K562 (cell line): ENCODE data around the gene SCGB3A2. TPM values are rescaled to one million over a fixed set of nuclear protein-coding genes. Genes with fewer than 3 reads are reported as not detected.
A peak's percentile ranks its signal among the peaks of the same experiment; 100 is the strongest.

Experiments used
- ATAC-seq: fragments of 200-7000 bp; cut with Tn5 transposase; 3 replicates; pipeline ENCODE4 v1.9.1; 2020; ENCODE audit warnings: moderate library complexity
- BruUV-seq: library from RNA; stranded (reverse); fragments of 400-500 nt; replicated peaks from 2 replicates; lab custom pipeline; 2021; lab: Mats Ljungman, UMichigan
- CTCF ChIA-PET: fragments of 300-600 bp; formaldehyde crosslinking; extraction: SDS; loops from one replicate; lab custom pipeline; 2021; ENCODE audit warnings: low intra/inter-chr PET ratio; lab: Yijun Ruan, JAX
- POLR2A ChIA-PET: fragments of 300-600, 350-650 bp; sonication (Branson Sonifier 250); formaldehyde crosslinking; extraction: SDS; loops from one replicate; lab custom pipeline; 2021; ENCODE audit warnings: antibody characterized with exemption, inconsistent platforms; lab: Yijun Ruan, JAX
- DNase-seq, 4 experiments: peaks; one replicate each; pipeline versions ENCODE4 v3.0.0 to v3.0.0-alpha.2; 2011 to 2018; ENCODE audit warnings: low spot score in 3 of 4, mixed read lengths in 3 of 4; ENCODE audit errors: extremely low read depth in 1 of 4
- FAIRE-seq: peaks from 2 replicates; lab custom pipeline; 2011; peaks lifted over from hg19 to GRCh38; lab: Jason Lieb, UNC
- H2AFZ ChIP-seq: 2 replicates; pipeline ENCODE4 v1.6.0; 2011; ENCODE audit warnings: low read depth, low read length, control low read depth, inconsistent platforms
- H3K27ac ChIP-seq: fragments of 200-600 bp; 3 replicates; pipeline ENCODE4 v1.8.0; 2011; ENCODE audit warnings: low read depth, mild to moderate bottlenecking, control low read depth, inconsistent platforms, low read length, moderate library complexity, mixed read lengths; ENCODE audit errors: extremely low read depth
- H3K27me3 ChIP-seq, 2 experiments: fragments of 300-600 bp in 1 of 2; 2 replicates in 1 of 2; 3 replicates in 1 of 2; pipeline versions ENCODE4 v1.6.0 to v1.8.0; 2011; ENCODE audit warnings: inconsistent platforms in 2 of 2, low read length in 2 of 2, mild to moderate bottlenecking in 1 of 2, mixed read lengths in 1 of 2, moderate library complexity in 1 of 2; ENCODE audit not compliant: control insufficient read depth in 2 of 2, insufficient read depth in 2 of 2
- H3K36me3 ChIP-seq: fragments of 300-600 bp; 3 replicates; pipeline ENCODE4 v1.8.0; 2011; ENCODE audit warnings: mild to moderate bottlenecking, low read length, inconsistent platforms; ENCODE audit not compliant: control insufficient read depth, insufficient read depth
- H3K4me1 ChIP-seq, 2 experiments: fragments of 200-600 bp in 1 of 2; replicated peaks in 1 of 2; 2 replicates in 1 of 2; 3 replicates in 1 of 2; pipeline versions ENCODE4 v1.5.1 to v1.8.0; 2011; ENCODE audit warnings: inconsistent platforms in 2 of 2, low read length in 2 of 2, mild to moderate bottlenecking in 1 of 2, mixed read lengths in 1 of 2, moderate library complexity in 1 of 2; ENCODE audit not compliant: control insufficient read depth in 2 of 2, insufficient read depth in 2 of 2
- H3K4me2 ChIP-seq: 2 replicates; pipeline ENCODE4 v1.6.1; 2011; ENCODE audit warnings: low read length, control low read depth, inconsistent platforms, mixed read lengths; ENCODE audit not compliant: insufficient read depth
- H3K4me3 ChIP-seq: fragments of 200-600 bp; sonication (generic), shearing (Covaris generic); 2 replicates; pipeline ENCODE4 v1.5.1; 2016; ENCODE audit warnings: control low read depth, inconsistent platforms
- H3K79me2 ChIP-seq: fragments of 200-600 bp; 3 replicates; pipeline ENCODE4 v1.8.0; 2011; ENCODE audit warnings: low read length, inconsistent platforms; ENCODE audit not compliant: control insufficient read depth, insufficient read depth
- H3K9ac ChIP-seq, 2 experiments: 2 replicates each; pipeline versions ENCODE4 v1.6.0 to v1.6.1; 2011; ENCODE audit warnings: low read depth in 2 of 2, low read length in 2 of 2, control low read depth in 1 of 2, inconsistent platforms in 1 of 2, mild to moderate bottlenecking in 1 of 2, mixed read lengths in 1 of 2; ENCODE audit not compliant: insufficient read depth in 1 of 2
- H3K9me1 ChIP-seq: one replicate; pipeline ENCODE4 v1.6.0; 2011; ENCODE audit warnings: inconsistent platforms, mild to moderate bottlenecking, low read length, moderate library complexity; ENCODE audit not compliant: control insufficient read depth, insufficient read depth
- H3K9me3 ChIP-seq: replicated peaks from 2 replicates; pipeline ENCODE4 v1.5.1; 2011; ENCODE audit warnings: low read depth, low read length, inconsistent platforms; ENCODE audit not compliant: control insufficient read depth, insufficient read depth
- H4K20me1 ChIP-seq: replicated peaks from 2 replicates; pipeline ENCODE4 v1.6.1; 2011; ENCODE audit warnings: low read length, inconsistent platforms, mixed read lengths; ENCODE audit not compliant: control insufficient read depth, insufficient read depth
- ATF4 ChIP-seq: fragments of 450-650 bp; formaldehyde crosslinking; IDR thresholded peaks from 2 replicates; pipeline ENCODE4 v1.4.0; 2022; ENCODE audit warnings: mild to moderate bottlenecking, moderate library complexity
- CREB1 ChIP-seq, 2 experiments: sonication (generic) in 1 of 2; formaldehyde crosslinking in 1 of 2; IDR thresholded peaks; 2 replicates each; pipeline versions ENCODE4 v1.6.1 to v1.8.0; 2012 to 2022; ENCODE audit warnings: inconsistent platforms in 1 of 2, mild to moderate bottlenecking in 1 of 2, missing genetic modification reagents in 1 of 2, moderate library complexity in 1 of 2
- CTCF ChIP-seq, 3 experiments: IDR thresholded peaks in 2 of 3; conservative IDR thresholded peaks in 1 of 3; 2 replicates each; pipeline ENCODE4 v1.5.1; 2011 to 2012; ENCODE audit warnings: low read length in 3 of 3, mild to moderate bottlenecking in 3 of 3, control low read depth in 2 of 3, improper control_type of control experiment in 1 of 3, inconsistent platforms in 1 of 3, low read depth in 1 of 3, mixed read lengths in 1 of 3, moderate library complexity in 1 of 3; ENCODE audit not compliant: insufficient read depth in 2 of 3
- ELF2 ChIP-seq: fragments of 250-450 bp; sonication (Bioruptor Pico); IDR thresholded peaks from 2 replicates; pipeline ENCODE4 v1.5.0; 2021; ENCODE audit warnings: mild to moderate bottlenecking
- NFYB ChIP-seq: IDR thresholded peaks from 2 replicates; pipeline ENCODE4 v1.6.1; 2011; ENCODE audit warnings: mild to moderate bottlenecking, moderate library complexity; ENCODE audit not compliant: insufficient read length; ENCODE audit errors: extremely low read depth
- TFAP4 ChIP-seq: sonication (generic); formaldehyde crosslinking; IDR thresholded peaks from 2 replicates; pipeline ENCODE4 v1.8.0; 2022; ENCODE audit warnings: missing genetic modification reagents, mild to moderate bottlenecking, moderate library complexity, borderline replicate concordance
- THRA ChIP-seq: fragments of 450-650 bp; IDR thresholded peaks from 2 replicates; pipeline ENCODE4 v1.6.1; 2017; ENCODE audit warnings: mild to moderate bottlenecking, moderate library complexity
- TRIM24 ChIP-seq, 2 experiments: fragments of 450-650 bp; IDR thresholded peaks; 2 replicates each; pipeline ENCODE4 v1.6.1; 2016
- TRIM28 ChIP-seq: fragments of 450-650 bp; IDR thresholded peaks from 2 replicates; pipeline ENCODE4 v1.6.1; 2017
- USF1 ChIP-seq: sonication (generic); formaldehyde crosslinking; IDR thresholded peaks from 2 replicates; pipeline ENCODE4 v1.9.0; 2022; ENCODE audit warnings: mild to moderate bottlenecking, missing genetic modification reagents
- ZC3H8 ChIP-seq: fragments of 450-650 bp; IDR thresholded peaks from 2 replicates; pipeline ENCODE4 v1.6.1; 2017
- ZNF609 ChIP-seq: sonication (generic); formaldehyde crosslinking; IDR thresholded peaks from 2 replicates; pipeline ENCODE4 v1.8.1; 2023; ENCODE audit warnings: missing genetic modification reagents, mild to moderate bottlenecking, borderline replicate concordance
- in situ Hi-C: fragments of 300-500 bp; cut with MboI; formaldehyde crosslinking; loops from 4 replicates; pipeline ENCODE4 v1.15.0; 2018; ENCODE audit warnings: inconsistent platforms, mixed read lengths
- intact Hi-C: fragments of 100-400 bp; cut with micrococcal nuclease; formaldehyde crosslinking; loops from 2 replicates; pipeline ENCODE4 v1.14.2; 2022
- polyA plus RNA-seq, 8 experiments: library from polyadenylated mRNA; depleted of rRNA in 4 of 8; stranded (reverse) in 5 of 8; unstranded in 3 of 8; fragments of >200 nt; fragmentation: Nextera tagmentation in 2 of 8; fragmentation: Illumina TruSeq in 1 of 8; extraction: Ambion mirVana in 2 of 8; extraction: Trizol in 1 of 8; gene quantifications; 2 replicates each; pipeline versions ENCODE4 v1.2.1 to v1.2.3, GENCODE V29; 2011 to 2014; ENCODE audit warnings: inconsistent platforms in 1 of 8, missing spikeins in 1 of 8
- total RNA-seq, 7 experiments: library from RNA; depleted of rRNA in 6 of 7; stranded (reverse); fragments of >200 nt in 6 of 7; fragmentation: Illumina TruSeq in 2 of 7; extraction: Trizol in 2 of 7; gene quantifications; 2 replicates each; pipeline versions ENCODE4 v1.2.1 to v1.2.3, GENCODE V29; 2011 to 2021; ENCODE audit warnings: low replicate concordance in 1 of 7

SCGB3A2 gene
- total and polyA plus RNA-seq, 9 of the 15 experiments (the other 6 are each of a cell fraction or from before 2014, with no cell fraction given) = 0.35 TPM; not detected in 8

GRCh38 chr5:147830035-147830434 is 48.5 kb upstream of the SCGB3A2 start:
- H3K9me1 ChIP-seq = no peaks in the 10 kb centered on the region
- POLR2A ChIA-PET = interaction anchor here (0.6 kb wide), 1 partner anchor 19 kb away, joined by 3 read pairs; no protein-coding TSS in a partner anchor
- H4K20me1 ChIP-seq = no peaks in the 10 kb centered on the region
- ATAC-seq (no peak), FAIRE-seq (no peak), DNase-seq (no peak)
- no peaks in the 10 kb centered on the region for H3K9me3 ChIP-seq
- in situ Hi-C loops = no loop called here
- intact Hi-C loops = no loop called here
- no peak overlapping the region for H2AFZ ChIP-seq
- no peaks in the 10 kb centered on the region for H3K27me3 ChIP-seq
- no peak overlapping the region for H3K9ac ChIP-seq
- H3K36me3 ChIP-seq = no peaks in the 10 kb centered on the region
- no TSS peak for BruUV-seq
- H3K4me2 ChIP-seq = no peak overlapping the region
- H3K27ac ChIP-seq = no peak overlapping the region
- no peak overlapping the region for H3K4me3 ChIP-seq
- no peaks in the 10 kb centered on the region for H3K79me2 ChIP-seq
- H3K4me1 ChIP-seq = no peaks in the 10 kb centered on the region
- CTCF ChIA-PET = no interaction called here
- TF ChIP-seq USF1 (CRISPR knock-in tag) = no peak
- no peak for TF ChIP-seq TFAP4 (CRISPR knock-in tag)
- TF ChIP-seq TRIM28 = no peak
- TF ChIP-seq THRA = no peak
- no peak for TF ChIP-seq ZC3H8
- no peak for TF ChIP-seq CREB1 (IDR thresholded peaks at IDR 0.05)
- no peak for TF ChIP-seq CREB1 (CRISPR knock-in tag; IDR thresholded peaks at IDR 0.05)
- TF ChIP-seq CTCF (IDR thresholded peaks at IDR 0.05 in 2 of 3, conservative IDR thresholded peaks at IDR 0.05 in 1 of 3; ENCODE audit: insufficient read depth in 2 of 3, low read depth in 1 of 3, low read length in 3 of 3) = no peak
- TF ChIP-seq ELF2 = no peak
- no peak for TF ChIP-seq NFYB
- peak; percentile 90 for TF ChIP-seq ATF4 (CRISPR knock-in tag)
- TF ChIP-seq TRIM24 (IDR thresholded peaks at IDR 0.05) = peak; percentile 16 to 63; a peak in 1 of 4 replicates
- TF ChIP-seq ZNF609 (CRISPR knock-in tag) = no peak
